ENCODE measurements around the gene NLGN4X.

DNA sequence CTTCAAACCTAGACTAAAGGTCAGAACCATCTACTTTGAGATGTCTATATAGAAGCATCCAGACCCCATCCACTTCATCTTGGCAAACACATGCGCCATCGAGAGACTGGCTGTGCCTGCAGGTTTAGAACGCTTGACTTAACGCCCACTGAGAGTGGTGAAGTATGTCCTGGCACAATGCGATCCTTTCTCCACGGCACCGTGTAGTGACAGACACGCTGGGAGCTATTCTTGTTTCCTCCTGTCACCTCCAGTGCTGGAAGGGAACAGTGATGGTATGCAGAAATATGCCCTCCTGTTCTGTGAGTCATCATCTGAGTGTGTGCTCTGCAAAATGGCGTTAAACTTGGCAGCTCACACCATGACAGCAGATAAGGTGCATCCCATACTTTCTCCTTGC lies 330.2 kb downstream of the NLGN4X start:
- TF ChIP-seq, protein P1, sequence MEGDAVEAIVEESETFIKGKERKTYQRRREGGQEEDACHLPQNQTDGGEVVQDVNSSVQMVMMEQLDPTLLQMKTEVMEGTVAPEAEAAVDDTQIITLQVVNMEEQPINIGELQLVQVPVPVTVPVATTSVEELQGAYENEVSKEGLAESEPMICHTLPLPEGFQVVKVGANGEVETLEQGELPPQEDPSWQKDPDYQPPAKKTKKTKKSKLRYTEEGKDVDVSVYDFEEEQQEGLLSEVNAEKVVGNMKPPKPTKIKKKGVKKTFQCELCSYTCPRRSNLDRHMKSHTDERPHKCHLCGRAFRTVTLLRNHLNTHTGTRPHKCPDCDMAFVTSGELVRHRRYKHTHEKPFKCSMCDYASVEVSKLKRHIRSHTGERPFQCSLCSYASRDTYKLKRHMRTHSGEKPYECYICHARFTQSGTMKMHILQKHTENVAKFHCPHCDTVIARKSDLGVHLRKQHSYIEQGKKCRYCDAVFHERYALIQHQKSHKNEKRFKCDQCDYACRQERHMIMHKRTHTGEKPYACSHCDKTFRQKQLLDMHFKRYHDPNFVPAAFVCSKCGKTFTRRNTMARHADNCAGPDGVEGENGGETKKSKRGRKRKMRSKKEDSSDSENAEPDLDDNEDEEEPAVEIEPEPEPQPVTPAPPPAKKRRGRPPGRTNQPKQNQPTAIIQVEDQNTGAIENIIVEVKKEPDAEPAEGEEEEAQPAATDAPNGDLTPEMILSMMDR (IDR thresholded peaks at IDR 0.05; ENCODE audit: low read length) = no peak
- no peak for TF ChIP-seq EZH2 (IDR thresholded peaks at IDR 0.05; ENCODE audit: borderline replicate concordance, low read length)

Measured in OCI-LY1 (cell line).